Prostate gland (tissue), 2 donors: ENCODE data around the gene UNC79.

ENCODE experiments used
- CTCF ChIP-seq, 4 experiments: fragments of 200-600 bp in 2 of 4; fragments of 450-650 bp in 2 of 4; sonication (generic) in 2 of 4; IDR thresholded peaks; 1 replicate in 3 of 4; 2 replicates in 1 of 4; pipeline ENCODE4 v1.5.1; 2016 to 2019; ENCODE audit warnings: antibody characterized with exemption in 4 of 4, mild to moderate bottlenecking in 2 of 4, moderate library complexity in 2 of 4
- POLR2AphosphoS5 ChIP-seq: sonication (generic); formaldehyde crosslinking; IDR thresholded peaks from one replicate; pipeline ENCODE4 v1.6.1; 2017; ENCODE audit warnings: antibody characterized with exemption

GRCh38 chr14:93566065-93566693 is 135.4 kb downstream of the UNC79 start:
- TF ChIP-seq POLR2AphosphoS5 (no peak), CTCF (IDR thresholded peaks at IDR 0.05) (no peak)
